Astrocyte (in vitro differentiated cells and primary cell): ENCODE measurements around the gene ATP8B1. TPM values are rescaled to one million over a fixed set of nuclear protein-coding genes. Genes with fewer than 3 reads are reported as not detected.

Experiments
- DNase-seq: peaks from one replicate; pipeline ENCODE4 v3.0.0-alpha.2; 2010; ENCODE audit warnings: low read depth
- FAIRE-seq: peaks from 2 replicates; lab custom pipeline; 2011; peaks lifted over from hg19 to GRCh38; lab: Jason Lieb, UNC
- H2AFZ ChIP-seq: 2 replicates; pipeline ENCODE4 v1.6.0; 2012; ENCODE audit warnings: low read depth, low read length, inconsistent platforms
- H3K27ac ChIP-seq: 2 replicates; pipeline ENCODE4 v1.5.1; 2011; ENCODE audit warnings: low read depth, low read length, inconsistent platforms
- H3K27me3 ChIP-seq: 2 replicates; pipeline ENCODE4 v1.6.0; 2011; ENCODE audit warnings: low read length, inconsistent platforms; ENCODE audit not compliant: insufficient read depth
- H3K36me3 ChIP-seq: 2 replicates; pipeline ENCODE4 v1.5.1; 2011; ENCODE audit warnings: low read length, inconsistent platforms; ENCODE audit not compliant: insufficient read depth
- H3K4me1 ChIP-seq: 2 replicates; pipeline ENCODE4 v1.5.1; 2011; ENCODE audit warnings: low read length, inconsistent platforms; ENCODE audit not compliant: insufficient read depth
- H3K4me2 ChIP-seq: 2 replicates; pipeline ENCODE4 v1.6.0; 2012; ENCODE audit warnings: low read length, inconsistent platforms
- H3K4me3 ChIP-seq: 2 replicates; pipeline ENCODE4 v1.5.1; 2011; ENCODE audit warnings: low read depth, mild to moderate bottlenecking, low read length, inconsistent platforms; ENCODE audit not compliant: insufficient read depth
- H3K79me2 ChIP-seq: 2 replicates; pipeline ENCODE4 v1.6.0; 2012; ENCODE audit warnings: mild to moderate bottlenecking, low read length, inconsistent platforms; ENCODE audit not compliant: insufficient read depth
- H3K9ac ChIP-seq: 2 replicates; pipeline ENCODE4 v1.6.0; 2012; ENCODE audit warnings: mild to moderate bottlenecking, low read length, inconsistent platforms
- H3K9me3 ChIP-seq: 2 replicates; pipeline ENCODE4 v1.5.1; 2012; ENCODE audit warnings: low read depth, mild to moderate bottlenecking, low read length, inconsistent platforms; ENCODE audit not compliant: insufficient read depth
- H4K20me1 ChIP-seq: 2 replicates; pipeline ENCODE4 v1.6.0; 2012; ENCODE audit warnings: low read length, inconsistent platforms; ENCODE audit not compliant: insufficient read depth
- H3K27ac Mint-ChIP-seq: one replicate; pipeline ENCODE4 v1.8.0; 2021; ENCODE audit warnings: mild to moderate bottlenecking, mixed read lengths; ENCODE audit not compliant: unreplicated experiment
- H3K27me3 Mint-ChIP-seq: one replicate; pipeline ENCODE4 v1.8.0; 2021; ENCODE audit warnings: low read depth, mixed read lengths; ENCODE audit not compliant: unreplicated experiment
- H3K36me3 Mint-ChIP-seq: one replicate; pipeline ENCODE4 v1.8.0; 2021; ENCODE audit warnings: low read depth, mixed read lengths; ENCODE audit not compliant: unreplicated experiment
- H3K4me1 Mint-ChIP-seq: one replicate; pipeline ENCODE4 v1.8.0; 2021; ENCODE audit warnings: low read depth, mixed read lengths; ENCODE audit not compliant: unreplicated experiment
- H3K4me3 Mint-ChIP-seq: one replicate; pipeline ENCODE4 v1.8.0; 2021; ENCODE audit warnings: mild to moderate bottlenecking, moderate library complexity, mixed read lengths; ENCODE audit not compliant: unreplicated experiment
- H3K9me3 Mint-ChIP-seq: one replicate; pipeline ENCODE4 v1.8.0; 2021; ENCODE audit warnings: mild to moderate bottlenecking, mixed read lengths; ENCODE audit not compliant: unreplicated experiment
- CTCF ChIP-seq: IDR thresholded peaks from 2 replicates; pipeline ENCODE4 v1.5.1; 2011; ENCODE audit warnings: low read depth, mild to moderate bottlenecking, inconsistent platforms, low read length, moderate library complexity; ENCODE audit not compliant: insufficient read depth
- EZH2 ChIP-seq: IDR thresholded peaks from 2 replicates; pipeline ENCODE4 v1.6.1; 2012; ENCODE audit warnings: mild to moderate bottlenecking, low read length, inconsistent platforms; ENCODE audit not compliant: insufficient read depth
- total RNA-seq: library from RNA; stranded (reverse); gene quantifications from 2 replicates; pipeline ENCODE4 v1.2.1, GENCODE V29; 2021

Gene ATP8B1
- total RNA-seq, 1 donor from 2014 or later, result 10.4 TPM

- Histone ChIP-seq H3K79me2 (peaks cover 91% of the 10 kb centered on the region), H3K9me3 (no peaks in the 10 kb centered on the region), H3K4me1 (peaks cover 9% of the 10 kb centered on the region), H3K4me2 (no peak overlapping the region), H3K9ac (no peak overlapping the region), H3K27ac (no peak overlapping the region), H2AFZ (no peak overlapping the region), H3K4me3 (no peak overlapping the region), H4K20me1 (peaks cover 57% of the 10 kb centered on the region), H3K36me3 (peaks cover 4% of the 10 kb centered on the region), H3K27me3 (no peaks in the 10 kb centered on the region)
- no peaks in the 10 kb centered on the region for H3K9me3 Mint-ChIP-seq
- no peak overlapping the region for H3K27ac Mint-ChIP-seq
- H3K27me3 Mint-ChIP-seq, result peaks cover 3% of the 10 kb centered on the region
- no peak for FAIRE-seq
- TF ChIP-seq CTCF (no peak), EZH2 (no peak)
- DNase-seq, result no peak
- peaks cover 4% of the 10 kb centered on the region for H3K36me3 Mint-ChIP-seq
- H3K4me3 Mint-ChIP-seq, result no peak overlapping the region
- H3K4me1 Mint-ChIP-seq, result peaks cover 2% of the 10 kb centered on the region
Measured at GRCh38 chr18:57767259-57768050, 35.7 kb downstream of the ATP8B1 start.

- DNase-seq, result no peak
- Mint-ChIP-seq H3K27ac (no peak overlapping the region), H3K27me3 (peaks cover 3% of the 10 kb centered on the region), H3K4me3 (no peak overlapping the region), H3K4me1 (peaks cover 2% of the 10 kb centered on the region), H3K36me3 (peaks cover 4% of the 10 kb centered on the region), H3K9me3 (no peaks in the 10 kb centered on the region)
- Histone ChIP-seq H3K27ac (no peak overlapping the region), H3K9ac (no peak overlapping the region), H3K4me2 (no peak overlapping the region), H3K9me3 (no peaks in the 10 kb centered on the region), H3K4me1 (peaks cover 9% of the 10 kb centered on the region), H3K36me3 (peaks cover 11% of the 10 kb centered on the region), H2AFZ (no peak overlapping the region), H3K79me2 (peaks cover 82% of the 10 kb centered on the region), H3K27me3 (no peaks in the 10 kb centered on the region), H4K20me1 (peaks cover 55% of the 10 kb centered on the region), H3K4me3 (no peak overlapping the region)
- FAIRE-seq, result peak; percentile 5
- TF ChIP-seq EZH2 (no peak), CTCF (no peak)
Measured at GRCh38 chr18:57764995-57765394, 38.1 kb downstream of the ATP8B1 start.

- no peaks in the 10 kb centered on the region for H3K27me3 ChIP-seq
- peaks cover 11% of the 10 kb centered on the region for H3K36me3 ChIP-seq
- H4K20me1 ChIP-seq, result peaks cover 52% of the 10 kb centered on the region
- DNase-seq (no peak), FAIRE-seq (no peak)
- H3K4me3 Mint-ChIP-seq, result no peak overlapping the region
- H2AFZ ChIP-seq, result no peak overlapping the region
- H3K4me1 ChIP-seq, result peaks cover 7% of the 10 kb centered on the region
- H3K9me3 ChIP-seq, result no peaks in the 10 kb centered on the region
- no peak overlapping the region for H3K27ac ChIP-seq
- H3K9me3 Mint-ChIP-seq, result no peaks in the 10 kb centered on the region
- peaks cover 3% of the 10 kb centered on the region for H3K27me3 Mint-ChIP-seq
- no peak overlapping the region for H3K4me2 ChIP-seq
- no peak overlapping the region for H3K4me3 ChIP-seq
- H3K9ac ChIP-seq, result no peak overlapping the region
- TF ChIP-seq EZH2 (no peak), CTCF (no peak)
- peaks cover 82% of the 10 kb centered on the region for H3K79me2 ChIP-seq
- H3K4me1 Mint-ChIP-seq, result peaks cover 2% of the 10 kb centered on the region
- peaks cover 4% of the 10 kb centered on the region for H3K36me3 Mint-ChIP-seq
- H3K27ac Mint-ChIP-seq, result no peak overlapping the region
Measured at GRCh38 chr18:57764087-57764486, 39.0 kb downstream of the ATP8B1 start.
